Measurements from ENCODE around the gene CHCHD3.
"Not testable (repeated sequence)": the region's sequence is repeated elsewhere in the genome, so short reads cannot be mapped to it uniquely, and the experiment has no call there.

Gene CHCHD3

GRCh38 chr7:133040178-133040577 lies 41.7 kb downstream of the CHCHD3 start:
- no peak for DNase-seq

GRCh38 chr7:133039614-133040013 lies 42.3 kb downstream of the CHCHD3 start:
- no peak for DNase-seq

- no peak for DNase-seq
Observed at GRCh38 chr7:133036289-133036688, 45.6 kb downstream of the CHCHD3 start.

DNA sequence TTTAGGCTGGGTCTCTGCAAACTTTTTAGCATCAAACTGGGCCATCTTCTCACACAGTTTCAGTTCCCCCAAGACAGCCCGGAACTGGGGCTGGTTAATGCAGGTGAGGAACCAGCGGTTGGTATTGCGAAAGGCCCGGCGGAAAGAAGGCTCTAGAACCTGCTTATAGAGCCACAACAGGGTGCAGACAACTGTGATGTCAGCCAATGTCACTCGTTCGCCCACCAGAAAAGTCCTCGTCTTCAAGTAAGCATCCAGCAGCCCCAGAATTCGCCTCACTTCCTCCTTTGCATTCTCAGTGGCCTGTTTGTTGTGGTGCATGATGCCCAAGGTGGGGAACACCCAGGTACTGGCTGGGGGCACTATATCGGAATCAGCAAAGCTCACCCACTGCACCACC lies 46.6 kb downstream of the CHCHD3 start:
- not testable (repeated sequence) for DNase-seq

GRCh38 chr7:133030346-133030745 lies 51.5 kb downstream of the CHCHD3 start:
- no peak for DNase-seq

- no peak for DNase-seq
Observed at GRCh38 chr7:133029463-133029862, 52.4 kb downstream of the CHCHD3 start.

DNA sequence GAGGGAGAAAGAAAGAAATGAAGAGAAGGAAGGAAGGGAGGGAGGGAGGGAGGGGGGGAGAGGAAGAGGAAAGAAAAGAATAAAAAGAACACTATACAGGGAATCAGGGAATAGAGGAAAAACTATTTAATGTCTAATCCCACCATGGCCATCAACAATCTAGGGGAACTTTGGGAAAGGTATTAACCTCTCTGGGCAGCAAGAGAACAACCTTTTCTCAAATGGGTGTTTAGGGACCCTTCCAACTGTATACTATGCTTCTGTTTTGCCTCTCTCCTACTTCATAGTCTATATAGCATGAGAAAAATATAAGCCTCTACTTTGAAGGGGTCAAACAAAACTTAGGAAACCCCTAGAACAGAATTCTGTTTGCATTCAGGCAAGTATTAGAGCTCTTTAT lies 54.5 kb downstream of the CHCHD3 start:
- no peak for DNase-seq

DNA sequence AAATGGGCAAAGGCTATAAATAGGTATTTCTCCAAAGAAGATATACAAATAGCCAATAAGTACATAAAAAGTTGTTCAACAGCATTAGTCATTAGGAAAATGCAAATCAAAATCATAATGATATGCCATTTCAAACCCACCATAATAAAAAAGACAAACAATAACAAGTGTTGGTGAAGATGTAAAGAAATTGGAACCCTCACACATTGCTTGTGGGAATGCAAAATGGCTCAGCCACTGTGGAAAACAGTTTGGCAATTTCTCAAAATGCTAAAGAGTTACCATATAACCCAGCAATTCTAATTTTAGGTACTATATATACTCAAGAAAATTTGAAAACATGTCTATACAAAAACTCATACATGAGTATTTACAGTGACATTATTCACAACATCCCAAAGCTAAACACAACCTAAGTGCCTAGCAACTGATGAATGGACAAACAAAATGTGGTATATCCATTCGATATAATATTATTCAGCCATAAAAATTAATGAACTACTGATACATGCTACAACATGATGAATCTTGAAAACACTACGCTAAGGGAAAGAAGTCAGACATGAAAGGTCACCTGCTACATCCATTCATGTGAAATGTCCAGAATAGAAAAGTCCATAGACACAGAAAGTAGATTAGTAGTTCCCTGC lies 55.6 kb downstream of the CHCHD3 start:
- DNase-seq: no peak

- DNase-seq: no peak
Observed at GRCh38 chr7:133025056-133025455, 56.8 kb downstream of the CHCHD3 start.

DNA sequence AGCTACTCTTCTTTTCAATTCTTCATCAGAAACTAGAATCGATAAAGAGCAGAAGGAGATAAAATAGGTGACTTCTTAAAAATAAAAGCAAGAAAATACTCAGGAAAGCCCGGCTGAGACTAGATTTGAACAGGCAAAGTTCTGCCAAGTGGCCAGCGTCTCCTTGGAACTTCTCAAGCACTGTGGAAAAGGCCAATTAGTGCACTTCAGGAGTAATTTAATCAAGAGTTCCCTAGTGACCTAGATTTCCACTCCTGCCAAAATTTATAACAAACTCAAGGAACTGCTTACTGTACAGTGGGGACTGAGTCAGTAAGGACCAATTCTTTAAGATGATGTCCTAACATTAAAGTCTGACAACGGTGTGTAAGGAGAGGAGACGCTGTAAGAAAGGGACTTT lies 57.3 kb downstream of the CHCHD3 start:
- no peak for DNase-seq

DNA sequence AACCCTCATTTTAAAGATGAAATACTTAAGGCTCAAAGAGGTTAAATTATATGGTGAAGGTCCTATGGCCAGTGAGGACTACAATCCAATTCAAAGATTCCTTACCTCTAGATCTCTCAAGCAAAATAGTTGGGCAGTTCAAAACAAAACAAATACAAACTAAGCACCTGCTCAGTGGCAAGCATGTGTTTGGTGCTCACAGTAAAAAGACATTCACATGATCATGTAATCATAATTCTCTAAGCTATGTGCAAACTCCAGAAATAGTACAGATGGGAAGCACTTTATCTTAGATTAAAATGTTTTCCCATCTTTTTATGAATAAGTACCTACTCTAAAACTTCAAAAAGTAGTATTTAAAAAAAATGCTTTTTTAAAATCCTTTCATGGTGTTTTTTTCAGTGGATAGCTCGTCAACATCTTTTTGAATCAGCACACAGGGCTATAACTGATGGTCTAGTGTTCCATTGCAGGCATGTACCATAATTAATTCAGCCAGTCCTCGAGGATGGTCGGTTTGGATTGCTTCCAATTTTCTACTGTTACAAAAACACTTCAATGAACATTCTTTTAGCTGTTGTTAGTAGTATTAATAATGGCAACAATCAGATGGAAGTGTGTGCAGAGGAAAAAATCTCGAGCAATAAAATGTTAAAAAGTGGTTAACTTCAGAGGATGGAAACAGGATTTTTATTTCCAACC lies 58.4 kb downstream of the CHCHD3 start:
- no peak for DNase-seq

GRCh38 chr7:133022661-133023060 lies 59.2 kb downstream of the CHCHD3 start:
- DNase-seq: no peak

DNA sequence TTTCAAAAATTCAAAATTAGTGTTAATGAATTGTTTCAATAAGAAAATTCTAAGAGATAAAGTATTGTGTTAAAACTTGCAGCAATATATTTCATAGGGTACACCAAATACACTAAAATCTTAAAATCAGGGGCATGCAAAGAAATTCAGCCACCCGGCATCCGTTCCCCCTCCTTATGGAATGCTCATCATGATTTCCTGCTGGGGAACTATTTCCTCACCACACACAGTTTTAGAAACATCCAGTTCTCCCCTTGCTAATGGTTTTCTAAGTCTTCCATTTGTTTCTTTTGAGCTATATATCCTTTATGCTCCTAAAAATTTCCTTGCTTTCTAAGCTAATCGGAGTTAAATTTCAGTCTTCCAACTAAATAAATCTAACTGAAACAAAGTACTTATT lies 60.7 kb downstream of the CHCHD3 start:
- no peak for DNase-seq

GRCh38 chr7:133020496-133020895 lies 61.4 kb downstream of the CHCHD3 start:
- no peak for DNase-seq

DNA sequence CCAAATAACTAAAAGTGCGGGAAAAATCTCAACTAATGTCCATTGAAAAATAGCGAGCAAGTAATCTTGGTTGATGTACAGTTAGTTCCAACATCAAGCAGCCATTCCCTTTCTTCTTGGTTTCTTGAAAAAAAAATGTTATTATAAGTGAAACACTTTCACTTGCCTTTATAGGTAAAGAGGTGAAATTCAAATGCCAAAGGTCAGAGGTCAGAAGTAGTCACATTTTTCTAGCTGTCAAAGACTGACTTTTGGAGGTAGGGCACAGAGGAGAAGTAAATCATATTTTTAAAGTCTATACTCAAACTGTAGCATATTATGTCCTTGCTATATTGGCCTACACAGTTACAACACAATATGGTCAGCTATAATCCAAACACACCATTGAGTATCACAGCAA lies 62.3 kb downstream of the CHCHD3 start:
- DNase-seq: no peak

DNA sequence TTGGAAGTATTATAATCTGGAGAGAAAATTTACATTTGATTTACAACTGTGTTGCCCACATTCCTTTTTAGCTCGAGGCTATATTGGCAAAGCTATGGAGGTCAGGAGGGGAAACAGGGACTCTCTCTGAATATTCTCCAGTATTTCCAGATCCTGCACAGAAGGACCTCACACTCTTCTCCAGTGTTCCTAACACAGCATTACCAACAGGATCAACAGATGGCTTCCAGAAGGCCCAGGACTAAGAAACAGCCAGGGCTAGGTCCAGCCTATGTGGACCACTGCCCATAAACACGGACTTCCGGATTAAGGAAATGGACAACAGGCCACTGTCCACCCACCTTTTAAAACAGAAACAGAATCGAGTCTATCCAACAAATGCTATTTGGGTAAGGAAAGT lies 65.3 kb downstream of the CHCHD3 start:
- DNase-seq: no peak

DNA sequence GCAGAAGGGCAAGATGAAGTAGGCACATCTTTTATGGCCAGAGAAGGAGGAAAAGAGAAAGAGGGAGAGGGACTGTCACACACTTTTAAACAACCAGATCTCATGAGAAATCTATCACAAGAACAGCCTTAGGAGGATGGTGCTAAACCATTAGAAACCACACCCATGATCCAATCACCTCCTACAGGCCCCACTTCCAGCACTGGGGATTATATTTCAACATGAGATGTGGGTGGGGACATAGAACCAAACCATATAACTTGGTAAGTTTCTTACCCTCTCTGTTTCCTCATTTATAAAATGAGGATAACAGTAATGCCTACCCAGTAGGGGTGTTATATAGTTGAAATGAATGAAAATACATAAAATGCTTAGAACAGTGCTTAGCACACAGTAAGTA lies 66.0 kb downstream of the CHCHD3 start:
- DNase-seq: no peak

- DNase-seq: no peak
Observed at GRCh38 chr7:133011746-133012145, 70.1 kb downstream of the CHCHD3 start.

DNA sequence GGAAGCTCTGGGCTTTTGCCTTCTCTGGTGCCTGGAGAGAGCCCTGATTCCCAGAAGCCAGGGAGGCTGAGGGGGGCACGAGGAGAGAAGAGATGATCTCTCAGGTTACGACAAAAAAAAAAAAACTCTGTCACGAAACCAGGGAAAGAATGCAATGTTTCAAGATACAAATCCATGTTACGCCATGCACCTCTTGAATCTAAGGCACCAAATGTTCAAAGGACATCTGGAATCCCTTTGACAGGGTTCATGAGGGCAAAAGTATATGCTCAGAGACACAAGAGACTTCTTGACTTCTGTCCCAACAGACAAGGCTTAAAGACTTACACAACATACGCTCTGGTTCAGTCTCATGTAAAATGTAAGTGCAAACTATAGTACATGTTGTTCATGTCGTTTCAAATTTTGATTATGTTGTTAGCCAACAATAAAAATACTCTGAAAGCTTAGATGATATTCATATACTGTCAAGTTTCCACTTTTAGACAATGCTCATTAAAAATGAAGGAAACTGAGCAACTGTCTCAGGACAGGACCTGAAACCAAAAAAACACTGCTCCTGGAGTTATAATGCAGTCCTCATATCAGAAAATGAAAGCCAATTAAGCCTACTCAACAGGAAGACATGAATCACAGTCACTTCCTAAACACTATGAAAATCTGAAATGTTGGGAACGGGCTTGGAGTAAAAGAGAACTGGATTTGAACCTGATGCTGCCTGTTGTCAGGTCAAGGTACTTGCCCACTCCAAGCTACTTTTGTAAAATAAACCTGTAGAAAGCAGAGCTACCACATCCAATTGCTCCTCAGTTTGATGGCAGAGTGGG lies 72.3 kb downstream of the CHCHD3 start:
- no peak for DNase-seq

GRCh38 chr7:133007961-133008360 lies 73.9 kb downstream of the CHCHD3 start:
- no peak for DNase-seq

DNA sequence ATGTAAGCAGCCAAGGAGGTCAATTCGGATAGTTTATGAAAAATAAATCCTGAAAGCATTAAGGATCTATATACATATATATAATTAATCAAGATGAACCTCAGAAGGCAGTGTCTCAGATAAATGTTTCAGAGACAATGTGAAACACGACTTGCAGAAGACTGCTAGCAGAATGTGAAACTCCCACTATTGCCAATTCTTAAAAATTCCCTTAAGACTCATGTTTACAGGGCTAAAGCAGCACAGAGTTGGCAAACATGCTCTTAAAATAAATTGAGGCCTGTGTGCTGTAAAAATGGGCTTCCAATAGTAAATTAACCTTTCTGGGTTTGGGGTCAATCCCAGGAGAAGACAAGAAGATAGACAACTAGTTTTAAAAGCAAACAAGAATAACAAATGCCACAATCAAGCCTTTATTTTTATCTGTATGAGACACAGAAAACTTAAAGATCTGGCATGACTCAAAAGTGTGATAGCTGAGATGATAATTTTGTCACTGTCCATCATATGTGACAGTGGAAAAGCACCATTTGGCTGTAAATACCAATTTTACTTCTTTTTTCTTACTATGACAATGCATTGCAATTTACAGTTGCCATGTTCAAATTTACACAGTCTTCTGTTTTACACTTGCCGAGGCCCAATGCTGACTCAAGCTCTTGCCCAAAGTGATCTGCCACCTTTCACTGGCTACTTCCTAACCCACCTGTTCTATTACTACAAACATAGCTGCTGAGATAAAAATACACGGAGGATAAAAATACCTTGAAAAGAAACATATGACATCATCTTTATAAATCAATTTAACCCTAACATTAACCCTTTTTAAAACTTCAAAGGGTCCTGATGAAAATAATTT lies 78.6 kb downstream of the CHCHD3 start:
- DNase-seq: no peak

- no peak for DNase-seq
Observed at GRCh38 chr7:133001727-133002126, 80.2 kb downstream of the CHCHD3 start.

GRCh38 chr7:132999845-133000244 lies 82.0 kb downstream of the CHCHD3 start:
- no peak for DNase-seq
